Glutamatergic neuron (in vitro differentiated cells): ENCODE results near the gene SLITRK3. TPM values are rescaled to one million over a fixed set of nuclear protein-coding genes. Genes with fewer than 3 reads are reported as not detected.

Experiments
- DNase-seq: peaks from one replicate; pipeline ENCODE4 v3.0.0; 2022
- H3K27ac Mint-ChIP-seq: one replicate; pipeline ENCODE4 v1.8.0; 2020; ENCODE audit warnings: mild to moderate bottlenecking, mixed read lengths, inconsistent platforms; ENCODE audit not compliant: unreplicated experiment
- H3K27me3 Mint-ChIP-seq: one replicate; pipeline ENCODE4 v1.8.0; 2020; ENCODE audit warnings: mild to moderate bottlenecking, moderate library complexity, mixed read lengths, inconsistent platforms; ENCODE audit not compliant: unreplicated experiment
- H3K36me3 Mint-ChIP-seq: one replicate; pipeline ENCODE4 v1.8.0; 2020; ENCODE audit warnings: mild to moderate bottlenecking, mixed read lengths, inconsistent platforms; ENCODE audit not compliant: unreplicated experiment
- H3K4me1 Mint-ChIP-seq: one replicate; pipeline ENCODE4 v1.8.0; 2020; ENCODE audit warnings: mild to moderate bottlenecking, low read depth, mixed read lengths, inconsistent platforms; ENCODE audit not compliant: unreplicated experiment
- H3K4me3 Mint-ChIP-seq: one replicate; pipeline ENCODE4 v1.8.0; 2020; ENCODE audit warnings: mild to moderate bottlenecking, mixed read lengths, inconsistent platforms; ENCODE audit not compliant: unreplicated experiment
- H3K9me3 Mint-ChIP-seq: one replicate; pipeline ENCODE4 v1.8.0; 2020; ENCODE audit warnings: mild to moderate bottlenecking, moderate library complexity, mixed read lengths, inconsistent platforms; ENCODE audit not compliant: unreplicated experiment
- long read RNA-seq: library from polyadenylated mRNA; unstranded; transcript quantifications from one replicate; pipeline ENCODE4 v2.0.0, GENCODE V29; 2020; ENCODE audit not compliant: unreplicated experiment
- total RNA-seq: library from RNA; stranded (reverse); fragmentation: NEBNext Ultra II Directional; extraction: Animal tissue kit (Norgen Biotek cat#: 25700); gene quantifications from one replicate; pipeline ENCODE4 v1.2.1, GENCODE V29; 2021; ENCODE audit not compliant: unreplicated experiment
- TF ChIP-seq, protein P1 (sequence below): fragments of 200-600 bp; sonication (generic); IDR thresholded peaks from one replicate; pipeline ENCODE4 v1.5.0; 2021; ENCODE audit not compliant: partially characterized antibody, unreplicated experiment

Gene SLITRK3, protein sequence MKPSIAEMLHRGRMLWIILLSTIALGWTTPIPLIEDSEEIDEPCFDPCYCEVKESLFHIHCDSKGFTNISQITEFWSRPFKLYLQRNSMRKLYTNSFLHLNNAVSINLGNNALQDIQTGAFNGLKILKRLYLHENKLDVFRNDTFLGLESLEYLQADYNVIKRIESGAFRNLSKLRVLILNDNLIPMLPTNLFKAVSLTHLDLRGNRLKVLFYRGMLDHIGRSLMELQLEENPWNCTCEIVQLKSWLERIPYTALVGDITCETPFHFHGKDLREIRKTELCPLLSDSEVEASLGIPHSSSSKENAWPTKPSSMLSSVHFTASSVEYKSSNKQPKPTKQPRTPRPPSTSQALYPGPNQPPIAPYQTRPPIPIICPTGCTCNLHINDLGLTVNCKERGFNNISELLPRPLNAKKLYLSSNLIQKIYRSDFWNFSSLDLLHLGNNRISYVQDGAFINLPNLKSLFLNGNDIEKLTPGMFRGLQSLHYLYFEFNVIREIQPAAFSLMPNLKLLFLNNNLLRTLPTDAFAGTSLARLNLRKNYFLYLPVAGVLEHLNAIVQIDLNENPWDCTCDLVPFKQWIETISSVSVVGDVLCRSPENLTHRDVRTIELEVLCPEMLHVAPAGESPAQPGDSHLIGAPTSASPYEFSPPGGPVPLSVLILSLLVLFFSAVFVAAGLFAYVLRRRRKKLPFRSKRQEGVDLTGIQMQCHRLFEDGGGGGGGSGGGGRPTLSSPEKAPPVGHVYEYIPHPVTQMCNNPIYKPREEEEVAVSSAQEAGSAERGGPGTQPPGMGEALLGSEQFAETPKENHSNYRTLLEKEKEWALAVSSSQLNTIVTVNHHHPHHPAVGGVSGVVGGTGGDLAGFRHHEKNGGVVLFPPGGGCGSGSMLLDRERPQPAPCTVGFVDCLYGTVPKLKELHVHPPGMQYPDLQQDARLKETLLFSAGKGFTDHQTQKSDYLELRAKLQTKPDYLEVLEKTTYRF
- total RNA-seq = not detected
- long read RNA-seq = 0 reads

DNA sequence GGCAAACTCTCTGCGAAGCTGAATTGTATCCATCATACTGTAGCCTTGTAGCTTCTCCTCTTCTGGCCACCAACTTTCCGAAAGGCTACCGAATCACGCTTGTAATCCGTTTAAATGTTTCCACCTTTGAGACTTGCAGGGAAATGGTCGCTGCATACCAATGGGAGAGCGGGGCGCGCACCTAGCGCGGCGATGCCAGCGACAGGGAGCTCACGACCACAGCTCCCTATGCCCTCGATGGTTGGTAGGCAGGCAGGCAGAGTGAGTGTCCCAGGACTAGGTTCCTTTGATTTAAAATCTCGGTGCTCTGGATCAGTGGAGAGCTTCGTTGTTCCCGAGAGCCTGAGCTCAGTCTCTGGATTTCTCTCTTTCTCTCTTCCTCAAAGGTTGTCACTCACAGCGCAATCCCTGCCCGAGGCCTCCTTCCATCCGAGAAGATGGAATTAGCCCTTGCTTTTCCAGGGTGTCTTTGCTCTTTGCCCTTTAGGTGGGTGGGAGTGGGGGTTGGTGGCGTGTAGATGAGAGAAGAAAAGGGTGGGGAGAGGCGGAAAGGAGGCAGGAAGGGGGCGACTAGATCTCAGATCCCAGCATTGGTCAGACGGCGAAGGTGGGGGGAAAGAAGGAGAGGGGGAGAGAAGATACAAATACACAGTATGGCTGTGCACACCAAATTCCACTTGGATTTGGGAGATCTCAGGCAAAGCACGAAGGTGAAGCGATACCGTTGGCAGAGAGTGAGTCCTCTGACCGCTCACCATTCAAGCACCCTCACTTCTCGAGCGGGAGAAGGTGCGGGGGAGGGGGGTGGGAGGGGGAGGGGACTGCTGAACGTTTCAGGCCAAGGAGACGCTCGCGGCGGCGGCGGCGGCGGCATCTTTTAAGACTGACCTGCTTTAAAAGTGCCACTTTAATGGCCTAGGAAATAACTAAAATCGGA is at the start of gene SLITRK3:
Gene SLITRK3, minus strand, starts transcription at position 745 of the 937 bp plus-strand sequence. CDS start 5,554 bp downstream, outside the sequence.
- H3K9me3 Mint-ChIP-seq = peaks cover 12% of the 10 kb centered on the region

DNA sequence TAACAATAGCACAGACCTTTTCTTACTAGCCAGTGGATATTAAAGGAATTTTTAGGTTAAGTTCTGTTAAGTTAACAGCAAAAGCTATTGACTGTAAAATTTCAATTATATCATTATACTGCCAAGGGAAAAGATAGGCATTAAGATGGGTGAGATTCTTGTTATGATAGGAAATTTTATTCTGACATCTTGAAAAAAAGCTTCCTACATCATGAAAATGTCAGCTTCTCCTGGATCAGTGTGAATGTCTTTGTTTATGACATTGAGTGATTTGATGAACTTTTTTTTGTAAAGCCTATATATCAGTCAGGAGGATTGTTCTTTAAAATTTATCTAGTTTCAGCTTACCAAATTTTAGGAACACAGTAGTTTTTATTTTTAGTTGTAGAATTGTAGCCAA is 47.4 kb upstream of the SLITRK3 start:
- no peak overlapping the region for H3K27ac Mint-ChIP-seq
- no peaks in the 10 kb centered on the region for H3K9me3 Mint-ChIP-seq
- H3K4me3 Mint-ChIP-seq = no peak overlapping the region
- H3K36me3 Mint-ChIP-seq = no peaks in the 10 kb centered on the region
- TF ChIP-seq, protein P1, sequence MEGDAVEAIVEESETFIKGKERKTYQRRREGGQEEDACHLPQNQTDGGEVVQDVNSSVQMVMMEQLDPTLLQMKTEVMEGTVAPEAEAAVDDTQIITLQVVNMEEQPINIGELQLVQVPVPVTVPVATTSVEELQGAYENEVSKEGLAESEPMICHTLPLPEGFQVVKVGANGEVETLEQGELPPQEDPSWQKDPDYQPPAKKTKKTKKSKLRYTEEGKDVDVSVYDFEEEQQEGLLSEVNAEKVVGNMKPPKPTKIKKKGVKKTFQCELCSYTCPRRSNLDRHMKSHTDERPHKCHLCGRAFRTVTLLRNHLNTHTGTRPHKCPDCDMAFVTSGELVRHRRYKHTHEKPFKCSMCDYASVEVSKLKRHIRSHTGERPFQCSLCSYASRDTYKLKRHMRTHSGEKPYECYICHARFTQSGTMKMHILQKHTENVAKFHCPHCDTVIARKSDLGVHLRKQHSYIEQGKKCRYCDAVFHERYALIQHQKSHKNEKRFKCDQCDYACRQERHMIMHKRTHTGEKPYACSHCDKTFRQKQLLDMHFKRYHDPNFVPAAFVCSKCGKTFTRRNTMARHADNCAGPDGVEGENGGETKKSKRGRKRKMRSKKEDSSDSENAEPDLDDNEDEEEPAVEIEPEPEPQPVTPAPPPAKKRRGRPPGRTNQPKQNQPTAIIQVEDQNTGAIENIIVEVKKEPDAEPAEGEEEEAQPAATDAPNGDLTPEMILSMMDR = no peak
- peaks cover 1% of the 10 kb centered on the region for H3K27me3 Mint-ChIP-seq
- no peak for DNase-seq
- H3K4me1 Mint-ChIP-seq = no peaks in the 10 kb centered on the region

More for the DNA sequence above, at the start of gene SLITRK3:
- peak within 1 kb of the TSS; percentile 99 for H3K4me3 Mint-ChIP-seq
- TF ChIP-seq, protein P1 = no peak
- peaks cover 23% of the 10 kb centered on the region for H3K4me1 Mint-ChIP-seq
- H3K27me3 Mint-ChIP-seq = peaks cover 21% of the 10 kb centered on the region
- peak within 1 kb of the TSS; percentile 29 for H3K27ac Mint-ChIP-seq
- peak; percentile 19 for DNase-seq
- peaks cover 4% of the 10 kb centered on the region for H3K36me3 Mint-ChIP-seq

DNA sequence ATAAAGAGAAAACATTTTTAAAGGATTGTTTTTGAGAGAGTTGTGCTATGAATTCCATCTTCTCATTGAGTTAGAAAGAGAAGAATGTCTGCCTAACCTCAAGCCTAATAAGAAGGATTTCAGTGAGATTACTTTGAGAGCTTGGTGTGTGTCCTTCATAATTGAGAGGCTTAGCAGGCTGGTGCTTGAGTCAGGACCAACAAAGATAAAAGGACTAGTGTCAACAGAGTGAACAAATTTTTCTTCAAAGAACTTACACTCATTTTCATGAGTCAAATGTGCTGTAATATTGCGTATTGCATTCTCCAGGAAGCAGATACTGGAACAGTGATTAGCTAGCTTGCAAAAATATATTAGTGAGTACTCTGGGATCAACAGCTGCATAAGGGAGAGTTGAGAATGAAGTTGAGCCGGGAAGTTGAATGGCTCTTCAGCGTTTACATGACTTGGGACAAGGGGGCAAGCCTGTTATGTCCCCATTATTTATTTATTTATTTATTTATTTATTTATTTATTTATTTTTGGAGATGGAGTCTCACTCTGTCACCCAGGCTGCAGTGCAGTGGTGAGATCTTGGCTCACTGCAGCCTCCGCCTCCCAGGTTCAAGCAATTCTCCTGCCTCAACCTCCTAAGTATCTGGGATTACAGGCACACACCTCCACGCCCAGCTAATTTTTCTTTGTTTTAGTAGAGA is 37.5 kb upstream of the SLITRK3 start:
- no peak for DNase-seq
- Mint-ChIP-seq H3K36me3 (no peaks in the 10 kb centered on the region), H3K4me1 (no peaks in the 10 kb centered on the region), H3K27me3 (no peaks in the 10 kb centered on the region), H3K4me3 (no peak overlapping the region), H3K27ac (no peak overlapping the region), H3K9me3 (no peaks in the 10 kb centered on the region)
- TF ChIP-seq, protein P1 = no peak

DNA sequence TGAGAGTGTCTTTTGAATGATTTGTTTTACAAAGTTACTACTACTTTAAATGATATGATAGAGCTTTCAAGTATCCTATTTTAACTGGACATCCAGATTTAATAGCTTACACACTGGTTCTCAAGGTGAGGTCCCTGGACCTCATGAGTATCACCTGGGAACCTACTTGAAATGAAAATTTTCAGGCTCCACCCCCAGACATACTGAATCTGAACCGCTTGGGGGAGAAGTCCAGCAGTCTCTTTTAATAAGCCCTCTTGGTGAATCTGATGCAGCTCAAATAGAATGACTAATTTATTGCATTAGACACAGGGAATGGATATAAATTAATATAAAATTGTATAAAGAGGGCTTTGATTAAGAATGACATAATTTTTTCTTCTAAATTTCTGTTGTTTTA is 29.4 kb upstream of the SLITRK3 start:
- TF ChIP-seq, protein P1 = no peak
- Mint-ChIP-seq H3K9me3 (no peaks in the 10 kb centered on the region), H3K27ac (no peak overlapping the region), H3K36me3 (no peaks in the 10 kb centered on the region), H3K27me3 (no peaks in the 10 kb centered on the region), H3K4me3 (no peak overlapping the region), H3K4me1 (no peaks in the 10 kb centered on the region)
- DNase-seq = no peak
